ENCODE data around the gene PLA2G5.

PLA2G5 gene

DNA sequence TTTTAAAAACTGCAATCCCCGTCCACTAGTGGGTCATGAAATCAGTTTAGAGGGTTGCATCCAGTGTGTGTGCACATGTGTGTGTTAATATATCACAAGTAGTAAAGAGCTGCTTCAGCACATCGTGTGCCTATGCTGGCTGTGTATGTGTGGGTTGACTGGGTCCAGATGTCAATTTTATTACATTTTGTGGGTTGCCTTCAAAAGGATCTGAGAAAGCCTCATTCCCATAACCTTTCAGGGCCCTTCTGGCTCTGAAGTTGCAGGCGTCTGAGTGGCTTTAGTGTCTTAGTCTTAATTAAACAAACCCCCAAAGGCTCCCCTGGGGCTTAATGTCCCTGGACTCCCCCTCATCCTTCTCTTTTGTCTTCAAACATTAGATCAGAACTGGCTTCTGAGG, 29.5 kb downstream of the PLA2G5 start:
- Histone ChIP-seq H3K27me3 (no peaks in the 10 kb centered on the region), H3K9me3 (no peaks in the 10 kb centered on the region), H3K4me3 (ENCODE audit: low read depth, low read length) (no peak overlapping the region), H3K36me3 (no peaks in the 10 kb centered on the region), H3K4me1 (no peaks in the 10 kb centered on the region)
- DNase-seq: no peak
- TF ChIP-seq, protein P1, sequence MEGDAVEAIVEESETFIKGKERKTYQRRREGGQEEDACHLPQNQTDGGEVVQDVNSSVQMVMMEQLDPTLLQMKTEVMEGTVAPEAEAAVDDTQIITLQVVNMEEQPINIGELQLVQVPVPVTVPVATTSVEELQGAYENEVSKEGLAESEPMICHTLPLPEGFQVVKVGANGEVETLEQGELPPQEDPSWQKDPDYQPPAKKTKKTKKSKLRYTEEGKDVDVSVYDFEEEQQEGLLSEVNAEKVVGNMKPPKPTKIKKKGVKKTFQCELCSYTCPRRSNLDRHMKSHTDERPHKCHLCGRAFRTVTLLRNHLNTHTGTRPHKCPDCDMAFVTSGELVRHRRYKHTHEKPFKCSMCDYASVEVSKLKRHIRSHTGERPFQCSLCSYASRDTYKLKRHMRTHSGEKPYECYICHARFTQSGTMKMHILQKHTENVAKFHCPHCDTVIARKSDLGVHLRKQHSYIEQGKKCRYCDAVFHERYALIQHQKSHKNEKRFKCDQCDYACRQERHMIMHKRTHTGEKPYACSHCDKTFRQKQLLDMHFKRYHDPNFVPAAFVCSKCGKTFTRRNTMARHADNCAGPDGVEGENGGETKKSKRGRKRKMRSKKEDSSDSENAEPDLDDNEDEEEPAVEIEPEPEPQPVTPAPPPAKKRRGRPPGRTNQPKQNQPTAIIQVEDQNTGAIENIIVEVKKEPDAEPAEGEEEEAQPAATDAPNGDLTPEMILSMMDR (IDR thresholded peaks at IDR 0.05; ENCODE audit: low read depth, low read length): no peak

DNA sequence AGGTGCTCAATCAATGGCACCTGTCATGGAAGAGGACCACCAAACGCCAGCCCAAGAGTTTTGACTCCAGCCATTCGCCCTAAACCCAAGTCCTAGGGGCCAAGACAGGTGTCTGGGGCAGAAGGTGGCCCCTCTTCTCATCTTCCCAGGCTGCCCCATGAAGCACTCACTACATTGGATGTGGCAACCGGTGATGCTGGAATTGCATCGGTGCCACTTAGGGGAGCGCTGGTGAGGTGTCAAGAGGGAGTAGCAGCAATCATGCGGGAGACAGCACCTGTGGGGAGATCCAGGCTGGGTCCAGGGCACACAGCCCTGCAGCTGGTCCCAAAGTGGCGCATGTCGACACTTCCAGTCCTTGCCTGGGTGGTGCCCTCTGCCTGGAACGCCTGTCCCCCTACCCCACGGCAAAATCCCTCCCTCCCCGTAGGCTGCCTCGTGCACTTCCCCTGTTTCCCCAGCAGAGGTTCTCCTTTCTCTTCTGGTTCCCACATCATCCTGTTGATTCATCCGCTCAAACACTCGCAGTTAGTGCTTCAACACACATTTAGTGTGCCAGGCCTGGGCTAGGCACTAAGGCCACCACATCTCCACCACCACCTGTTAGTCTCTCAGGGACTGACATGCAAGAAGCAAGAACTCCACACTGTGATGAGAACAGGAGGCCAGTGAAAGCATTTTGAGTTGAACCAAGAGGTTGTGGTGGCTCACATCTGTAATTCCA, 30.8 kb downstream of the PLA2G5 start:
- Histone ChIP-seq H3K36me3 (no peaks in the 10 kb centered on the region), H3K27me3 (no peaks in the 10 kb centered on the region), H3K4me1 (no peaks in the 10 kb centered on the region), H3K4me3 (ENCODE audit: low read depth, low read length) (no peak overlapping the region), H3K9me3 (no peaks in the 10 kb centered on the region)
- TF ChIP-seq, protein P1 (IDR thresholded peaks at IDR 0.05; ENCODE audit: low read depth, low read length): peak; percentile 62
- DNase-seq: peak; percentile 26

DNA sequence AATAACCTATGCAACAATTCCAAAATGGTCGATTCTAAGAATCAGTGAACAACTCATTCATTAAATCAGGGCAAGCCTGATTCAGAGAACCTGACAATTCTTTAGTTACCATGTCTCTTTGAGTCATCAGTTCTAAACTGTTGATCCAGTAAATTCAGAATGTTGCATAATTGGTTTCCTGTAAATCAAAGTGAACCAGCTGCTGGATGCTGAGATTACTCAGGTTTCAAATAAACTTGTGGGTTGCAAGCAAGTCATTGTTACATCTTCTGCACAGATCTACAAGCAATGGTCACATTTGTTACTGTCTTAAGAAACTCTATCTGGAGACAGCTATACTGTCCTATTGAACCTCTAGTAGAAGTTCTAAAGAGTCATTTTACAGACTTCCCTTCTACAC, 32.9 kb downstream of the PLA2G5 start:
- Histone ChIP-seq H3K27me3 (no peaks in the 10 kb centered on the region), H3K36me3 (no peaks in the 10 kb centered on the region), H3K4me3 (ENCODE audit: low read depth, low read length) (no peak overlapping the region), H3K9me3 (no peaks in the 10 kb centered on the region), H3K4me1 (no peaks in the 10 kb centered on the region)
- DNase-seq: no peak
- TF ChIP-seq, protein P1 (IDR thresholded peaks at IDR 0.05; ENCODE audit: low read depth, low read length): no peak

DNA sequence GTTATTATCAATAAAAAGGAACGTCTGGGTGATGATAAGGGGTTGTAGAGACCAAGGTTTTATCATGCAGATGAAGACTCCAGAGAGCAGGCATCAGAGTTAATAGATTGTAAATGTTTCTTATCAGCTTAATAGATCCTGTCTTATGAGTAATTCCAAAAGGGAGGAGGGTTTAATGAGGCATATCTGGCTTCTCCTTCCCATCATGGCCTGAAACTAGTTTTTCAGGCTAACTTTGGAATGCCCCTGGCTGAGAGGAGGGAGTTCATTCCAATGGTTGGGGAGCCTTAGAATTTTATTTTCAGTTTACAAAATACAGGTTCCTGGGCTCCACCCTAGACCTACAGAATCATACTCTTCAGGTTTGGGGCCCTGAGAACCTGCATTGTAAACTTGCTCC, 35.9 kb downstream of the PLA2G5 start:
- Histone ChIP-seq H3K4me3 (ENCODE audit: low read depth, low read length) (no peak overlapping the region), H3K4me1 (no peaks in the 10 kb centered on the region), H3K9me3 (no peaks in the 10 kb centered on the region), H3K27me3 (no peaks in the 10 kb centered on the region), H3K36me3 (no peaks in the 10 kb centered on the region)
- DNase-seq: no peak
- TF ChIP-seq, protein P1 (IDR thresholded peaks at IDR 0.05; ENCODE audit: low read depth, low read length): no peak

DNA sequence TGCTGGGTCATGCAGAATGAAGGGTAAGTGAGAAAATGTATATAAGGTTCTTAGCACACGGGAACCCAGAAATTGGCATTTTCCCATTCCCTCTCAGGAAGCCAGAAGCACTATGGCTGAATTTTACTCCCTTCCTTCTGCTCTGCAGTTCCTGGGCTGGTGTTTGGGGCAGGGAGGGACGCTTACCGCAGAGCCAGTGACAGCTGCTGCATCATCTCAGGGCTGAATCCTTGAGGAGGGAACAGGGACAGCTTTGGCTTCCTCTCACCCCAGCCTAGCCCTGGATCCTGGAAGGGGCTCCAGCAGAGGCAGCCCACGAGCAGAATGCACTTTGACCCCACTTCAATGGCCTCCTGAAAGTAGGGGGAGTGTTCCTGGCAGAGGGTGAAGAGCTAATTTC, 37.4 kb downstream of the PLA2G5 start:
- no peak overlapping the region for H3K4me3 ChIP-seq (ENCODE audit: low read depth, low read length)
- no peak for DNase-seq
- no peaks in the 10 kb centered on the region for H3K36me3 ChIP-seq
- no peaks in the 10 kb centered on the region for H3K9me3 ChIP-seq
- TF ChIP-seq, protein P1 (IDR thresholded peaks at IDR 0.05; ENCODE audit: low read depth, low read length): no peak
- no peaks in the 10 kb centered on the region for H3K4me1 ChIP-seq
- H3K27me3 ChIP-seq: no peaks in the 10 kb centered on the region

DNA sequence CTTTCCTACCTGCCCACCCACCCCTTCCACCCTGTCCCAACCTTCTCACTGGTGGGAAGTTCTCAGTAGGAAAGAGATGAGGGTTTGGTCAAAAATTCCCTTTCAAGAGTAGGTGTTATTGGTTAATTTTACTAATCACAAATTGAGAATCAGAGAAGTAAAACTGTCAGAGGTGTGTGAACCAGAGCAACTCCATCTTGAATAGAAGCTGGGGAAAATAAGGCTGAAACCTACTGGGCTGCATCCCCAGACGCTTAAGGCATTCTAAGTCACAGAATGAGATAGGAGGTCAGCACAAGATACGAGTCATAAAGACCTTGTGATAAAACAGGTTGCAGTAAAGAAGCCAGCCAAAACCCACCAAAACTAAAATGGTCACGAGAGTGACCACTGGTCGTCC, 37.8 kb downstream of the PLA2G5 start:
- TF ChIP-seq, protein P1 (IDR thresholded peaks at IDR 0.05; ENCODE audit: low read depth, low read length): no peak
- Histone ChIP-seq H3K4me1 (no peaks in the 10 kb centered on the region), H3K9me3 (no peaks in the 10 kb centered on the region), H3K4me3 (ENCODE audit: low read depth, low read length) (no peak overlapping the region), H3K36me3 (no peaks in the 10 kb centered on the region), H3K27me3 (no peaks in the 10 kb centered on the region)
- DNase-seq: no peak
